H1 (cell line): ENCODE results near the gene KISS1. TPM values are rescaled to one million over a fixed set of nuclear protein-coding genes. Genes with fewer than 3 reads are reported as not detected.

Experiments used
- ASH2L ChIP-seq: fragments of 200-600, 300-600 bp; sonication (generic); IDR thresholded peaks from one replicate; pipeline ENCODE4 v1.7.1; 2017; ENCODE audit warnings: low read length
- E2F6 ChIP-seq: IDR thresholded peaks from 2 replicates; pipeline ENCODE4 v1.6.1; 2012; ENCODE audit warnings: inconsistent platforms
- KDM1A ChIP-seq: fragments of 200-600, 300-600 bp; sonication (generic); IDR thresholded peaks from 2 replicates; pipeline ENCODE4 v1.7.1; 2016; ENCODE audit warnings: mild to moderate bottlenecking, low read length, borderline replicate concordance
- POU5F1 ChIP-seq: IDR thresholded peaks from 2 replicates; pipeline ENCODE4 v1.6.1; 2011; ENCODE audit warnings: low read depth, mild to moderate bottlenecking, low read length, moderate library complexity
- RXRA ChIP-seq: IDR thresholded peaks from 2 replicates; pipeline ENCODE4 v1.6.1; 2011; ENCODE audit warnings: low read depth, mild to moderate bottlenecking, low read length, moderate library complexity; ENCODE audit not compliant: insufficient read depth
- TCF12 ChIP-seq: IDR thresholded peaks from 2 replicates; pipeline ENCODE4 v1.6.1; 2011; ENCODE audit warnings: low read depth, mild to moderate bottlenecking, low read length
- polyA plus RNA-seq, 7 experiments: library from polyadenylated mRNA; depleted of rRNA in 3 of 7; stranded (reverse) in 5 of 7; unstranded in 2 of 7; fragments of >200 nt in 5 of 7; fragments of 200-250 nt in 2 of 7; gene quantifications; 1 replicate in 5 of 7; 2 replicates in 1 of 7; 4 replicates in 1 of 7; pipeline versions ENCODE4 v1.2.1 to v1.2.3, GENCODE V29; 2011 to 2013; ENCODE audit warnings: missing spikeins in 2 of 7, mixed read lengths in 2 of 7
- total RNA-seq: library from RNA; stranded (reverse); fragmentation: NEBNext Ultra II Directional; extraction: Animal tissue kit (Norgen Biotek cat#: 25700); gene quantifications from 2 replicates; pipeline ENCODE4 v1.2.1, GENCODE V29; 2021

The KISS1 gene
- total and polyA plus RNA-seq, 2 of the 8 experiments (the other 6 are each of a cell fraction or from before 2014, with no cell fraction given): 0.71 TPM; not detected in 1

DNA sequence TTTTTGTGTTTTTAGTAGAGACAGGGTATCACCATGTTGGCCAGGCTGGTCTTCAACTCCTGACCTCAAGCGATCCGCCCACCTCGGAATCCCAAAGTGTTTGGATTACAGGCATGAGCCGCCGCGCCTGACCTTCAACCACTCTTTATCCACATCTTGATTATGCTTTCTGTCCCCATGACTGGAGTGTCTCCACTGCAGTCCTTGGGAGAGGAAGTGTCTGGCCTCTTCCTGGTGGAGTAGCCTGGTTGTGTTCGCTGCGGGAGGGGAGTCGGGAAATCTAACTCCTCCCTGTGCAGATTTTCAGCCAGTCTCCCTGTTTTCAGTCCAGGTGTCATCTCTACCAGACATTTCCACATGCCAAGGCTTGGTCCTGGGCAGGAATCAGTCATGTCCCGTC is 9.7 kb downstream of the KISS1 start (continued):
- TF ChIP-seq POU5F1 (no peak), ASH2L (no peak), TCF12 (no peak), KDM1A (no peak), E2F6 (no peak), RXRA (no peak)
